HG02840 (cell line): Measurements from ENCODE around the gene MTFR1L.

ENCODE experiments used
- ATAC-seq: cut with Tn5 transposase; IDR thresholded peaks from one replicate; pipeline ENCODE4 v1.9.1; 2021; ENCODE audit warnings: mild to moderate bottlenecking, moderate library complexity, moderate number of reproducible peaks; ENCODE audit not compliant: unreplicated experiment, low FRiP score

The MTFR1L gene

GRCh38 chr1:25858906-25859789 is 39.4 kb downstream of the MTFR1L start, which contains the start of gene AUNIP:
AUNIP (minus strand) TSS chr1:25859457; CDS start chr1:25859357, 100 bp downstream.
- no peak for ATAC-seq

- no peak for ATAC-seq
Observed at GRCh38 chr1:25861316-25862286, 41.8 kb downstream of the MTFR1L start.

GRCh38 chr1:25862785-25863485 is 43.2 kb downstream of the MTFR1L start:
- ATAC-seq, result no peak

- no peak for ATAC-seq
Observed at GRCh38 chr1:25863486-25864262, 43.9 kb downstream of the MTFR1L start.

GRCh38 chr1:25864434-25864833 is 44.7 kb downstream of the MTFR1L start:
- no peak for ATAC-seq

- no peak for ATAC-seq
Observed at GRCh38 chr1:25866288-25866687, 46.5 kb downstream of the MTFR1L start.

- no peak for ATAC-seq
Observed at GRCh38 chr1:25867210-25867991, 47.6 kb downstream of the MTFR1L start.

GRCh38 chr1:25869909-25870606 is 50.3 kb downstream of the MTFR1L start:
- no peak for ATAC-seq

GRCh38 chr1:25870614-25871013 is 50.9 kb downstream of the MTFR1L start:
- ATAC-seq, result no peak

GRCh38 chr1:25871086-25871703 is 51.4 kb downstream of the MTFR1L start:
- no peak for ATAC-seq

GRCh38 chr1:25871704-25872494 is 52.1 kb downstream of the MTFR1L start:
- ATAC-seq, result no peak

- ATAC-seq, result no peak
Observed at GRCh38 chr1:25872713-25873112, 53.0 kb downstream of the MTFR1L start.

- no peak for ATAC-seq
Observed at GRCh38 chr1:25873120-25873519, 53.4 kb downstream of the MTFR1L start.

GRCh38 chr1:25874209-25874608 is 54.5 kb downstream of the MTFR1L start:
- ATAC-seq, result no peak

GRCh38 chr1:25874635-25875153 is 54.9 kb downstream of the MTFR1L start:
- ATAC-seq, result no peak

GRCh38 chr1:25875154-25875855 is 55.6 kb downstream of the MTFR1L start, which contains the start of gene PAQR7:
PAQR7 (minus strand) TSS chr1:25875708; CDS start chr1:25863839, 11,869 bp downstream.
- ATAC-seq, result no peak
